Neural cell (in vitro differentiated cells): Measurements from ENCODE around the gene TMEM269.

Source experiments
- EP300 ChIP-seq: fragments of 450-650 bp; conservative IDR thresholded peaks from 2 replicates; pipeline ENCODE4 v1.6.1; 2014; ENCODE audit warnings: antibody characterized with exemption, mild to moderate bottlenecking, moderate library complexity; ENCODE audit not compliant: poor library complexity, severe bottlenecking
- EZH2 ChIP-seq: fragments of 200-600, 300-800 bp; shearing (Covaris generic), sonication (generic); IDR thresholded peaks from 2 replicates; pipeline ENCODE4 v1.6.1; 2014; ENCODE audit warnings: antibody characterized with exemption, low read length, borderline replicate concordance, mild to moderate bottlenecking; ENCODE audit not compliant: insufficient read depth, poor library complexity, severe bottlenecking
- POLR2AphosphoS5 ChIP-seq: IDR thresholded peaks from 2 replicates; pipeline ENCODE4 v1.6.1; 2012
- RAD21 ChIP-seq: fragments of 450-650 bp; conservative IDR thresholded peaks from 2 replicates; pipeline ENCODE4 v1.6.1; 2014; ENCODE audit warnings: antibody characterized with exemption, mild to moderate bottlenecking, moderate library complexity
- TF ChIP-seq, protein P1 (sequence below): fragments of 450-650 bp; IDR thresholded peaks from 2 replicates; pipeline ENCODE4 v1.5.1; 2014; ENCODE audit warnings: antibody characterized with exemption, mild to moderate bottlenecking, moderate library complexity; ENCODE audit not compliant: poor library complexity, severe bottlenecking

DNA sequence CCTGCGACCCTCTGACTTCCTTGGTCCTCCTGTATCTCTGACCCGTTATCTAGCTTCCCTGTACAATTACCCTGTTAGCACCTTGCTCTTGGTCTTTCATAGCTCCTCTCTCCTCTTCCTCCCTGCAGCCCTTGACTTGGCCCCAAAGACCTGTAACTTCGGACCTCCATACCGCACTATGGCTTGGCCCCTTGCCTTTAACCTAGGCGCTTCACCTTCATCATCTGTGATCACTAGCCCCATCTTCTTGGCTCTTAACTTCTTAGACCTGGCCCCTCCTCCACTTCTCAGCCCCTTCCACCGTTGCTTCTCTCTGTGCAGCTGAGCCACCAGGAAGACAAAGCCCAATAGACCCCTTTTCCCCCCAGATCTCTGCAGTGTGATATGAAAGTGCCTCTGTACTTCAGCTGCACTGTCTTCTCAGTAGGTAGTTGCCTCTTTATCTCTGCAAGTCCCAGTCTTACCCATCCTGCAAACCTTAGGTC is 62.4 kb downstream of the TMEM269 start:
- TF ChIP-seq, protein P1, sequence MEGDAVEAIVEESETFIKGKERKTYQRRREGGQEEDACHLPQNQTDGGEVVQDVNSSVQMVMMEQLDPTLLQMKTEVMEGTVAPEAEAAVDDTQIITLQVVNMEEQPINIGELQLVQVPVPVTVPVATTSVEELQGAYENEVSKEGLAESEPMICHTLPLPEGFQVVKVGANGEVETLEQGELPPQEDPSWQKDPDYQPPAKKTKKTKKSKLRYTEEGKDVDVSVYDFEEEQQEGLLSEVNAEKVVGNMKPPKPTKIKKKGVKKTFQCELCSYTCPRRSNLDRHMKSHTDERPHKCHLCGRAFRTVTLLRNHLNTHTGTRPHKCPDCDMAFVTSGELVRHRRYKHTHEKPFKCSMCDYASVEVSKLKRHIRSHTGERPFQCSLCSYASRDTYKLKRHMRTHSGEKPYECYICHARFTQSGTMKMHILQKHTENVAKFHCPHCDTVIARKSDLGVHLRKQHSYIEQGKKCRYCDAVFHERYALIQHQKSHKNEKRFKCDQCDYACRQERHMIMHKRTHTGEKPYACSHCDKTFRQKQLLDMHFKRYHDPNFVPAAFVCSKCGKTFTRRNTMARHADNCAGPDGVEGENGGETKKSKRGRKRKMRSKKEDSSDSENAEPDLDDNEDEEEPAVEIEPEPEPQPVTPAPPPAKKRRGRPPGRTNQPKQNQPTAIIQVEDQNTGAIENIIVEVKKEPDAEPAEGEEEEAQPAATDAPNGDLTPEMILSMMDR: no peak
- TF ChIP-seq RAD21 (no peak), EP300 (no peak), POLR2AphosphoS5 (no peak), EZH2 (no peak)
